ENCODE data around the gene AMIGO2.
A peak's percentile ranks its signal among the peaks of the same experiment; 100 is the strongest.

Gene AMIGO2

DNA sequence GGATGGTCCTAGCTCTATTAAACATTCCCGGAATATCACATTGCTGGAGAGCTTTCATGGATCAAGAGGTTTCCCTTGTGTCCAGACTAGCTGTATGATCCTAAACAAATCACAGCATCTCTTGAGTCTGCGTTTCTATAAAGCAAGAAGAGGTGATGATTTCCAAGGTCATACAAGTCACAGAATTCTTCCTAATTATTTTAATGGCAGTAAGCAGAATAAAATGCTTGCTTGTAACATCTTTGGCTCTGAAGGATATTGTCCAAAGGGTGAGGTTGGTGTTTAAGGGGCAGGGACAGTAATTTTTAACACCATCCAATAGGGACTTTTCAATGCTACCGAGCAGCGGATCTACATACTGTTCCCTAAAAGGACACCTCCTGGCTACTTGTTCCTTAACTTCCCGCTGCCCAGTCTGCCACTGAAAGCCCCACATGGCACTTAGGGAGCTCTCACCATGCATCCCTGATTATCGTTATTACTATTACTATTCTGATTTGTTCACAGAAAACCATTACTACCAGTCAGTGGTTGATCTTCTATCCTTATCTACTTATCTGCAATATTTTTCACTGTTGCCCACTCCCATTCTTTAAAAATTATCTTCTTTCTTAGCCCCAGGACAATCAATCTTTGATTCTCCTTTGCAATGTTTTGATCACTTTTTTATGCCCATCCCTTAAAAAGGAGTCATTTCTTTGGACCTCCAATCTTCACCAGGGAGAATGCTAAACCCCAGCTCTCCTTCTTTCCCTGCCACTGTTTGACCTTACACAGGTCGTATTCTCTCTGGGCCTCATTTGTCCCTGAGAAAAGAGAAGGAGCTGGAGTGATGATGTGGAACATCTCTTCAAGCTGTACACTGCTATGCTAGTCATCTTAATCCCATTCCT lies 4.3 kb downstream of the AMIGO2 start:
- TF ChIP-seq, protein P1, sequence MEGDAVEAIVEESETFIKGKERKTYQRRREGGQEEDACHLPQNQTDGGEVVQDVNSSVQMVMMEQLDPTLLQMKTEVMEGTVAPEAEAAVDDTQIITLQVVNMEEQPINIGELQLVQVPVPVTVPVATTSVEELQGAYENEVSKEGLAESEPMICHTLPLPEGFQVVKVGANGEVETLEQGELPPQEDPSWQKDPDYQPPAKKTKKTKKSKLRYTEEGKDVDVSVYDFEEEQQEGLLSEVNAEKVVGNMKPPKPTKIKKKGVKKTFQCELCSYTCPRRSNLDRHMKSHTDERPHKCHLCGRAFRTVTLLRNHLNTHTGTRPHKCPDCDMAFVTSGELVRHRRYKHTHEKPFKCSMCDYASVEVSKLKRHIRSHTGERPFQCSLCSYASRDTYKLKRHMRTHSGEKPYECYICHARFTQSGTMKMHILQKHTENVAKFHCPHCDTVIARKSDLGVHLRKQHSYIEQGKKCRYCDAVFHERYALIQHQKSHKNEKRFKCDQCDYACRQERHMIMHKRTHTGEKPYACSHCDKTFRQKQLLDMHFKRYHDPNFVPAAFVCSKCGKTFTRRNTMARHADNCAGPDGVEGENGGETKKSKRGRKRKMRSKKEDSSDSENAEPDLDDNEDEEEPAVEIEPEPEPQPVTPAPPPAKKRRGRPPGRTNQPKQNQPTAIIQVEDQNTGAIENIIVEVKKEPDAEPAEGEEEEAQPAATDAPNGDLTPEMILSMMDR (IDR thresholded peaks at IDR 0.05; ENCODE audit: low read length, missing control alignments) = no peak
- no peak for DNase-seq (ENCODE audit: low read depth)
- no peak overlapping the region for H3K4me3 ChIP-seq (replicated peaks; ENCODE audit: low read depth, low read length)

DNA sequence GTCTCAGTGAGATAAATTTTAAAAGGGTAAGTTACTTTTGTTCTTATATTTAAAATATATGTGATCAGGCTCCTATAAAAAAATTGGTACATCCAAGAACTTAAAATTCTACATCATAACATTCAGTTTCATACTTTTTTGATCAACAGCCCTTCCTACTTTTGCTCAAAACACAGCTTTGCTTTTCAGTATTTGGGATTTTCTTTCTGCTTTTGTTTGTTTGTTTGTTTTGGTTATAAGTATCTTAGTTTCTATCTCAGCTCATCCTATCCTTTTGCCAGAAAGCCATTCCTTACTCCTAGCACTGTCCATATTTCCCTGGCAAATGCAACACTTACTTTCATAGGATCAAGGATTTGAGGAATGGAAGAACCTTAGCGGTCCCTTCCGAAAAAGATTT lies 5.0 kb downstream of the AMIGO2 start:
- DNase-seq (ENCODE audit: low read depth) = no peak
- TF ChIP-seq, protein P1 (IDR thresholded peaks at IDR 0.05; ENCODE audit: low read length, missing control alignments) = no peak
- no peak overlapping the region for H3K4me3 ChIP-seq (replicated peaks; ENCODE audit: low read depth, low read length)

DNA sequence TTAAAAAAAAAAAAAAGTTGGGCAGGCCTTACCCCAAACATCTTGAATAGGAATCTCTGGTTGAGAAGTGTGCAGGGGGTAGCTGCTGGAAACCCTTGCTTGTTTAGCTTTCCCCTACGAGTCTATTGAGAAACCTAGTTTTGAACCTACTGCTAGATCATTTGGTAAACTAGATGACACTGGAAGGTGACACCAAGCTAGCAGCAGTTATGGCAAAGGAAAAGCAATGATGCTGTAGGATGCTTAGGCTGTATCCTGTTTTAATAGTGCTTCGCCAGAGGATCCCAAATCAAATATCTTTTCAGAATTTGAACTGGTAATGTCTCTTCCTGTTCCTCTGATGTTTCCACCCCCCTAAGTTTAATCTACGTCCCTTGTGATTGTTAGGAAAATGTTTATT lies 5.8 kb downstream of the AMIGO2 start:
- DNase-seq (ENCODE audit: low read depth) = no peak
- no peak overlapping the region for H3K4me3 ChIP-seq (replicated peaks; ENCODE audit: low read depth, low read length)
- TF ChIP-seq, protein P1 (IDR thresholded peaks at IDR 0.05; ENCODE audit: low read length, missing control alignments) = no peak

DNA sequence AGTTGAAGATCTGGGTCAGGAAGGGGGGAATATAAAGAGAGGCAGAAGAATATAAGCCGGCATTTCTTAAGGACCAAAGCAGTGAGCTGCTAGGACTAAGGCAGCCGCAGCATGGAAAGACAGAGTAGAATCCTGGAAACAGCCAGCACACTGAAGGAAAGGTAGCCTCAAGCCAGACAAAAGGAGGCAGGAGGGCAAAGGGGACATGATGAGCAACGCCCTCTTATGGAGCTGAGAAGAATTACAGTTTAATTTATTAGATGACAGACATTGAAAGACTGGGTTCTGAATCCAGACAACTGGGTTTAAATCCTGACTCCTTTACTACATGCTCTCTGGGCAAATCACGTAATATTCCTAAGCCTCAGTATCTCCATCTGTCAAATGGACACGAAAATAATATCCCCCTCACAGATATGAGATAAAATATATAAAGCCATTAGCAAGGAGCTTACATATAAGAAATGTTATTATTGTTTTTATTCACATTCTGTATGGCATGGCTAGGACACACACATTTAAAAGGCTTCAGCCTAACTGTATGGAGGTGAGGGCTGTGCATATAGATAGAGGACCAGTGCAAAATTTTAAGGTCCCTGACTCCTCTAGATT lies 8.4 kb downstream of the AMIGO2 start:
- TF ChIP-seq, protein P1 (IDR thresholded peaks at IDR 0.05; ENCODE audit: low read length, missing control alignments) = peak; percentile 51
- no peak for DNase-seq (ENCODE audit: low read depth)
- H3K4me3 ChIP-seq (replicated peaks; ENCODE audit: low read depth, low read length) = no peak overlapping the region

DNA sequence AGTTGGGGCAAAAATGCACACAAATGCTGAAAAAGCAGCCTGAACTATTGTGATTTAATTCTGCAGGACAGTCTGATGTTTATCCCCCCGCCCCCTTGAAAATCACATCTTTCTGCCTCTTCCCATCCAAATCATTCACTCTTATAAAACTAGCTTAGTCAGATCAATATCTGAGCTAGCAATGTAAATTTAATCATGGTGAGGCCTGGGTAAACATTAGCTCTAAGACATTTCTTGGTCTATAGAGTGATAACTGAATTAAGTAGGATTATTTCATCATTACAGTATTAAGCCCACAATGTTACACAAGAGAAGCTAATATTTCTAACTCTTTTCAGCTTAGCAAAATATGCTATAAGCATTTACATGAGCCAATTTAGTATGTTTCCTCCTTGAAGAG lies 9.4 kb downstream of the AMIGO2 start:
- TF ChIP-seq, protein P1 (IDR thresholded peaks at IDR 0.05; ENCODE audit: low read length, missing control alignments) = no peak
- no peak overlapping the region for H3K4me3 ChIP-seq (replicated peaks; ENCODE audit: low read depth, low read length)
- no peak for DNase-seq (ENCODE audit: low read depth)

DNA sequence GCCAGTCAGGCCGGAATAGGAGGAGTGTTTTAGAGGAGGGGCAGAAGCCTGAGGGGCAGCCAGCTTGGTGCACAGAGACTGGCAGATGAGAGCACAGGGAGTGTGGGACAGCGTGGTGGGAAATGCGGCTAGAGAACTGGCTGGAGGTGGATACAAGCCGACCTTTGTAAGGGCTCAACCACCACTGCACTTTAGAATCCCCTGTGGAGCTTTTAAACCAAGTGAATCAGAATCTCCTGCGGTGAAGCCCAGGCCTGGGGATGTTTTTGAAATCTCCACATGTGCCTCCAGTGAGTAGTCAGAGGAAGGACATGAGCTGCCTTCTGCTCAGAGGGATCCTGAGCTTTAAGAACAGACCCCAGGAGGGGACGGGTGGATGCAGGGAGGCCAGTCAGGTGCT lies 11.2 kb downstream of the AMIGO2 start:
- DNase-seq (ENCODE audit: low read depth) = no peak
- TF ChIP-seq, protein P1 (IDR thresholded peaks at IDR 0.05; ENCODE audit: low read length, missing control alignments) = no peak
- H3K4me3 ChIP-seq (replicated peaks; ENCODE audit: low read depth, low read length) = no peak overlapping the region
